Erythroblast (primary cell): ENCODE results near the gene TSPOAP1.

Source experiments
- GATA1 ChIP-seq: IDR thresholded peaks from 2 replicates; pipeline ENCODE4 v1.6.1; 2011; ENCODE audit warnings: low read depth, mild to moderate bottlenecking, control low read depth, low read length, moderate library complexity
- POLR2A ChIP-seq: IDR thresholded peaks from 2 replicates; pipeline ENCODE4 v1.6.1; 2011; ENCODE audit warnings: mild to moderate bottlenecking, low read length

DNA sequence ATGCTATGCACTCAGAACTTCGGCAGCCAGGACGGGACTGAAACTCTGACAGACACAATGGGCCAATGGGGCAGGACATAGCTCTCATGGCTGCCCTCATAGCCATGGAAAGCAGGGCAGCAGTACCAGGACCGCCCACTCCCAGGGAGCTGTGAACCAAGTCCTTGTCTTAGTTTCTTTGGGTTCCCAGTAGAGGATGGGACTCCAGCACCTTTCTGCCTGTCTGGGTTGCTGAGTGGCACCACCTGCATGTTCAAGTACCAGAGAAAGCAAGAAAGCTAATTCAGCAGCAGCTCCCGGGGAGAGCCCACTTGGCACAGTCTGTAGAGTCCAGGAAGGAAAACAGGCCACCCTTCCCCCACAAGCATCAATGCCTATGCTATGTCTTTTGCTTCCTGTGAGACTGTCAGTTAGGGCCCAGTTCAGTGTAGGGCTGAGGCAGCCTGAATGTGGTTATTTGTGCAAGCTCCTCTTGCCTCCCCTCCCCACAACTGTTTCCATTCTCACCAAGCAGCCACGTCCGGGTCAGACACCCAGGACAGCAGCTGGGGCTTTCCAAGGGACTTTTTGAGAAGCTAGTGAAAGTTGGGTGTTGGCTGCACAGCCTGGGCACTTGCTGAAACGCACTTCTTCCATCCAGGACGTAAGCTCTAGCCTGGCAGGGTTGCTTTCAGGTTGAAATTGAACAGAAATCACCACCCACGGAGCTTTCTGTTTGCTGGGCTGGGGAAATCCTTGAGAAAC lies 15.6 kb upstream of the TSPOAP1 start:
- peak; percentile 48 for TF ChIP-seq POLR2A
- TF ChIP-seq GATA1 = no peak
